ENCODE data around the gene PLCD3. TPM values are rescaled to one million over a fixed set of nuclear protein-coding genes. Genes with fewer than 3 reads are reported as not detected.

PLCD3 gene
- total and polyA plus RNA-seq, 9 of the 15 experiments (the other 6 are each of a cell fraction or from before 2014, with no cell fraction given) = 0.20 to 22.6 (median 7.5) TPM

DNA sequence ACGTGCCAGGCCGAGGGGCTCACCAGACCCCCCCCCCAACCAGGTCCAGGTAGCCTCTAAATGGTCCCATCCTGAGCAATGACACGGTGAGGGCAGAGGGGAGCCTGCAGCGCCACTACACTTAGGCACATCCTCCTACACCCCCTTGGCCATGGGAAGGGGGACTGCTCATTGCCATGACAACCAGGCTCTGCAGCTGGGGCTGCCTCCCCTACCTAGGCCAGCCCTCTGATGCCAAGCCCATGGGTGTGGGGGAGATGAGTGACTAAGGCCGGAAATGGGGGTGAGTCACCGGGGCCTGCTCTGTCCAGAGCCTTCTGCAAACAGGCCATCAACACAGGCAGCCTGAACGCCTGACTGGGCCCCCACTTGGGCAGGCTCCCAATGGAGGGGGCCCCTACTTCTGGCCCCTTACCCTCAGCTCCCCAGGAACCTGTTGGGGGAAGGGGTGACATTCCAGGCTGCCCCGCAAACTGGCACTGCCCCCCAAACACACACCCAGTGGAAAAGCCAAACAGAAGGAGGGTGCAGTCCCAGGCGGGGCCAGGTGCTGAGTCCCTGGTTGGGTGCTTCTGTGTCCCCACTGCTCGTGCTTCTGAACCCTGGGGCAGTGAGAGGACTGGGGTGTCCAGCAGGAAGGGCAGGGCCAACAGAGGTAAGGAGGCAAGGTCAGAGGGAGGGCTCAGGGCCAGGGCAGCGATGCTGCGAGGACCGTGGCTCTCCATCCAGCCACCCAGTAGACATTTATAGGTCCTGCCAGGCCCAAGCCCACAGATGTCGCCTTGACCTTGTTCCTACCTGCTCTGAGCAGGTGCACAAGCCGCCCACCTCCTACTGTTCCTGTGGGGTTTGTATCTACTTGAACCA is 8.2 kb downstream of the PLCD3 start (continued):
- no peak; the same call in 1 of the 2 replicates for TF ChIP-seq MGA (IDR thresholded peaks at IDR 0.05)
- TF ChIP-seq CEBPB (tag; IDR thresholded peaks at IDR 0.05) = no peak
- 0 out of 2 replicates have a peak, but pooled peaks have one; percentile 55 for TF ChIP-seq ZNF644 (tag; IDR thresholded peaks at IDR 0.05; ENCODE audit: low read depth)
- TF ChIP-seq ATF3 (IDR thresholded peaks at IDR 0.05) = peak; percentile 99
- peak; percentile 97 for TF ChIP-seq ATF3 (CRISPR knock-in tag; conservative IDR thresholded peaks at IDR 0.05)
- TF ChIP-seq CHD4 (IDR thresholded peaks at IDR 0.05; ENCODE audit: insufficient read depth, insufficient replicate concordance, low read depth, low read length, poor library complexity, severe bottlenecking) = no peak
- TF ChIP-seq EWSR1 (IDR thresholded peaks at IDR 0.05; ENCODE audit: borderline replicate concordance, low read depth, partially characterized antibody) = no peak
- TF ChIP-seq ZC3H11A (IDR thresholded peaks at IDR 0.05; ENCODE audit: low read depth, low read length) = no peak
- no peak for TF ChIP-seq MTA1 (IDR thresholded peaks at IDR 0.05; ENCODE audit: borderline replicate concordance)
- no peak for TF ChIP-seq TEAD1 (CRISPR knock-in tag; IDR thresholded peaks at IDR 0.05)
- peak; percentile 47; the same call in 1 of the 2 replicates for TF ChIP-seq PHF8 (IDR thresholded peaks at IDR 0.05; ENCODE audit: borderline replicate concordance, low read length)
- TF ChIP-seq NEUROD1 (IDR thresholded peaks at IDR 0.05; ENCODE audit: borderline replicate concordance, low read depth, low read length, partially characterized antibody) = peak; percentile 82
- TF ChIP-seq ZNF165 (CRISPR knock-in tag; IDR thresholded peaks at IDR 0.05; ENCODE audit: borderline replicate concordance) = no peak
- TF ChIP-seq ZNF561 (CRISPR knock-in tag; conservative IDR thresholded peaks at IDR 0.05) = no peak

Measured in K562 (cell line).